HG03066 (cell line): ENCODE measurements around the gene CTDP1.
"Not testable (repeated sequence)": the region's sequence is repeated elsewhere in the genome, so short reads cannot be mapped to it uniquely, and the experiment has no call there.

Source experiments
- ATAC-seq: cut with Tn5 transposase; IDR thresholded peaks from one replicate; pipeline ENCODE4 v1.9.1; 2021; ENCODE audit warnings: low read depth; ENCODE audit not compliant: unreplicated experiment

The CTDP1 gene

GRCh38 chr18:79738041-79738461 is 58.4 kb downstream of the CTDP1 start:
- no peak for ATAC-seq

DNA sequence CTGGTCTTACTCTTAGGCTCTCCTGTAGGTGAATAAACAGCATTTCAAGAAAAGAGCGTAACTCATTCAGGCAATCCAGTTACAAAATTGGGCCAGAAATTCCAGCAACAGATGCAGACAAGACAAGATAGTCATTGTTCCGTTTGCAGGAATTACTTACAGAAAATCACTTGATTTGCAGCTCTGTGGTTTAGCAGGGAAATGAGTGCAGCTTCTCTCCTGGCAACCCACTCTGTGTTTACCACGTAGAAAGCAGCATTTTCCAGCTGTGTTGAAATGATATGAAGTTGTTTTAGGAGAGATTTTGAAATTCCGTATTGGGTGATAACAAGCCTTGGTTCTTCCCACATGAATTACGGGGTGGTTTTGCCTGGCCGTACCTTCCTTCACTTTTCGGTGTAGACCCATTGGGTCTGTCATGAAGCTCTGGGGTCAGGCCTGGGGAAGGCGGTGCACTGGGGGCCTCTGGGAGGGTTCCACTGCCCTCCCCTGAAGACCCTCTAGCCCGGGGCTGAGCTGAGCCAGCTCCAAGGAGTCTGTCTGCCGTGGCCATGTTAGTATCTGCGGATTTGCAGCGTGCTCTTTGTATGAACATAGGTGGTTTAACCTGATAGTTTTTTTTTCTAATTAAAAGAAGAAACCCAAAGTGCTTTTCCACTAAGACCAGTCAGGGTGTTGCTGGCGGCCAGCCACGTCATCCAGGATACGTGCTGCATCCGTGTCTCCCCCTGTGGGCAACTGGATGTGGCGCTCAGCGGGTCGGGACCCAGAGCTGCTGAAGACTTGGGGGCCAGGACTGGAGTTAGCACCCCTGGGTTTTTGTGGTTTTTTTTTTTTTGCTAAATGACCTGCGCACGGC is 59.2 kb downstream of the CTDP1 start:
- no peak for ATAC-seq

GRCh38 chr18:79739440-79739778 is 59.8 kb downstream of the CTDP1 start:
- no peak for ATAC-seq

DNA sequence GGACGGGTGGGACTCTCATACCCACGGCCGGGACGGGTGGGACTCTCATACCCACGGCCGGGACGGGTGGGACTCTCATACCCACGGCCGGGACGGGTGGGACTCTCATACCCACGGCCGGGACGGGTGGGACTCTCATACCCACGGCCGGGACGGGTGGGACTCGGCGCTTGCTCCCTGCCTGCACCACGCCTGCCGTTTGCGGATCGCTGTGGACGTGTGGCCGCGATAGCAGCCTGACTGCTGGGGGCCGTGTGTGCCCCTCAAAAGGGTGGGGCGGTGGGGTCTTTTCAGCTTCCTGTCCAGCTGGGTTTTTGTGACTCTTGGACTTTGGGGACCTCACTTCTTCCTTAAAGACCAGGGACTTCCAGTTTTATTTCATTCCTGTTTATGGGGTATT is 60.4 kb downstream of the CTDP1 start:
- ATAC-seq, result not testable (repeated sequence)

DNA sequence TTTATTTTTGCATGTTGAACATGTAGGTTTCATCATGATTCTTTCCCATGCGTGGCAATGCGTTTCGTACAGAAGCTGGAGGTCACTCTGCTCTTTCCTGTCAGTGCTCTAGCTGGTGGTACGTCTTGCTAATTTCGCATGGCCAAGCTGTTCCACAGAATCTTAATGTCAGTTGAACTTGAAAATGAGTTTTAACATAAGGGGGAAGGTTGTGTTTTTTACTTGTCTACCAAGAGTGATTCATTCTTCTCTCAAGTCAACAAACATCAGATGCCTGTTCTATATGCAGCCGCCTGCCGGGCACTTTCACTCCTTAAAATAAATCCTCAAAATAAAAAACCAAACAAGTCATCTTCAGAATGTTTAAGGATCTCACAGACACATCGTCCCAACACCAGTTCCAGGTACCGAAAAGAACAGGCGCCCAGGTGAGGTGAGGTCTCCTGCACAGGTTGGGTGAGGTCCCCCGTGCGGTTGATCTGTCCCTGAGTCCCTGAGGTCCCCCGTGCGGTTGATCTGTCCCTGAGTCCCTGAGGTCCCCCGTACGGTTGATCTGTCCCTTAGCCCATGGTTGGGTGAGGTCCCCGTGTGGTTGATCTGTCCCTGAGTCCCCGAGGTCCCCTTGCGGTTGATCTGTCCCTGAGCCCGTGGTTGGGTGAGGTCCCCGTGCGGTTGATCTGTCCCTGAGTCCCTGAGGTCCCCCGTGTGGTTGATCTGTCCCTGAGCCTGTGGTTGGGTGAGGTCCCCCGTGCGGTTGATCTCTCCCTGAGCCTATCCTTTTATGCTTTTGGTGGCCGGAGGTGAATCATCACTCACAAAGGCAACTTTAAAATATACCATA is 61.1 kb downstream of the CTDP1 start:
- ATAC-seq, result no peak

DNA sequence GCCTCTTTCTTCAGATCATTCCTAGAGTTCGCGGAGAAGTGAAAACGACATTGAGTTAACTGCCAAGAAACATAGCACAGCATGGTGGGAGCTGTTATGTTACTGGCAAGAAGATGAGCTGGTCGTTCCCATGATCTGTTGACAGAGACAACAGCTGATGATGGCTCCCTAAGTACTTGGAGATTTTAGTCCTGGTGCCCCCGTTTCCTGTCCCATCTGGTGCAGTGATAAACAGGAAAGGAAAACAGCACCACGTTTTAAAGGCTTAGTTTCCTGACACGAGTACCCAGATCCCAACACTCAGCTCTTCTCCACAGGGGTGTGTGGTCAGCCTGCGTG is 61.7 kb downstream of the CTDP1 start:
- ATAC-seq, result no peak

- ATAC-seq, result no peak
Measured at GRCh38 chr18:79742076-79742475, 62.5 kb downstream of the CTDP1 start.

DNA sequence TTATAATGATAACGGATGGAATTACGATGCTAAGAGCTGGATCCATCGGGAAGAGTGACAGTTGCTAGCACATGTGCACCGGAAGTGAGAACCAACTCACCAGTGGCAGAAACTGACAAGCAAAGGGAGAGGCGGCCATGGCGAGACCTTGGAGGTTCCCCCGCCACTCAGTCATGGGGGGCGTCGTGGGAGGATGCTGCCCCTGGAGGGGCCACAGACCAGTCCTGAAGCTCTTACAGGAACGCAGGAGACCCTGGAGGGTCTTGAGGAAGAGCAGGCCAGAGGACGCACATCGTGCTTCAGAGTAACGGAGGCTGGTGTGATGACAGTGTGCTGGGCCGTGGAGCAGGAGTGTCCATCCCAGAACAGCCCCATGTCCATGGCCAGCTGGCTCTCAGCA is 65.0 kb downstream of the CTDP1 start:
- ATAC-seq, result no peak

- ATAC-seq, result no peak
Measured at GRCh38 chr18:79746730-79747129, 67.1 kb downstream of the CTDP1 start.

- no peak for ATAC-seq
Measured at GRCh38 chr18:79747156-79747845, 67.7 kb downstream of the CTDP1 start.

GRCh38 chr18:79748321-79749180 is 68.9 kb downstream of the CTDP1 start:
- no peak for ATAC-seq

DNA sequence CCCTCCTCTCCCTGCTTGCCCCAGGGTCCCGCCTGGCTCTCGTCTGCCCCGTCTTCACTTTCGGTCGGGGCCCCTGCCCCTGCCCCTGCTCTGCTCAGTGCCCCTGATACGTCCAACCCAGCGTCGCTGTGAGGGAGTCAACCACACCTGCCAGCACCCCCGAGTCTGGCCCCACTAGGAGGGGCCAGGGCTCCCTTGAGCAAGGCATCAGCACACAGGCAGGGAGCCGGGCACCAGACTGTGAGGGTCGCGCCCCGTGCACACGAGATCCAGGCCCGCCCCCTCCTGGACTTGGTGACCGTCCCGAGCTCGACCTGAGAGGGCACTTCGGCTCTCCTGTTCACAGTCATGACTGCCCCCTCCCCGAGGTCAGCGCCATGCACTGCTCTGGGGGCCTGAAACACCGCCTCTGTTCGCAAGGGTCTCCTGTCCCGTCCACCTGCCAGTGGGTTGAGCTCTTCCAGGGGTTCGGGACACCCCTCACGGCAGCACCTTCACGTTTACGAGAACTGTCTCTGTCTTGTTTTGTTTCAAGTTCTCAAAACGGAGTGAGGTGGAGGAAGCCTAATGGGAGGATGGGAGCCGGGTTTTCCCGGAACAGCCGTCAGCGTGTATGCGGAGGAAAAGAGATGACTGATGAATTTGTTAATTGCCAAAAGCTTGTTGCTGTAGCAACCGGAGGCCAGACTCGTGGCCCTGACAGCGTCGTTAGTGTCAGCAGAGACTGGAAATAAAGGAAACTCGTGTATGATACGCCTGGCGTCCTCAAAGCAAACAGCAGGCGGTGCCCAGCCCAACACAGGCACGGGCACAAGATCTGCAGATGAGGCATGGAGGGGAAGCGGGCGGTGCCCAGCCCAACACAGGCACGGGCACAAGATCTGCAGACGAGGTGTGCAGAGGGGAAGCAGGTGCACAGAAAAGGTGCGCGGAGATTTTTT is 69.9 kb downstream of the CTDP1 start:
- no peak for ATAC-seq

DNA sequence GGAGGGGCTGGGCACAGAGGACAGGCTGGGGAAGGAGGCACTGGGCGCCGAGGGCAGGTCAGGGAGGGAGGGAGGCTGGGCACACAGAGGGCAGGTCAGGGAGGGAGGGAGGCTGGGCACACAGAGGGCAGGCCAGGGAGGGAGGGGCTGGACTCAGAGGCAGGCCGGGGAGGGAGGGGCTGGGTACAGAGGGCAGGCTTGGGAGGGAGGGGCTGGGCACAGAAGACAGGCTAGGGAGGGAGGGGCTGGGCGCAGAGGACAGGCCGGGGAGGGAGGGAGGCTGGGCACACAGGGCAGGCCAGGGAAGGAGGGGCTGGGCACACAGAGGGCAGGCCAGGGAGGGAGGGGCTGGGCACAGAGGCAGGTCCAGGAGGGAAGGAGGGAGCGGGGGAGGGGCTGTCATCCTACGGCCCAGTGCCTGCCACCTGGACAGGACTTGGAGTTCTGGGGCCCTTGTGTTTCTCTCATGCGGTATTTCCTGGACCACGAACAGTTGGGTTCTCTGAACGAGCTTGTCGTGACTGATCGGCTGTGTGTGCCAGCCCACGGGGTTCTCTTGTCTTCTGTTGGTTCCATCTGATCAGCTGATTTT is 71.5 kb downstream of the CTDP1 start:
- no peak for ATAC-seq

DNA sequence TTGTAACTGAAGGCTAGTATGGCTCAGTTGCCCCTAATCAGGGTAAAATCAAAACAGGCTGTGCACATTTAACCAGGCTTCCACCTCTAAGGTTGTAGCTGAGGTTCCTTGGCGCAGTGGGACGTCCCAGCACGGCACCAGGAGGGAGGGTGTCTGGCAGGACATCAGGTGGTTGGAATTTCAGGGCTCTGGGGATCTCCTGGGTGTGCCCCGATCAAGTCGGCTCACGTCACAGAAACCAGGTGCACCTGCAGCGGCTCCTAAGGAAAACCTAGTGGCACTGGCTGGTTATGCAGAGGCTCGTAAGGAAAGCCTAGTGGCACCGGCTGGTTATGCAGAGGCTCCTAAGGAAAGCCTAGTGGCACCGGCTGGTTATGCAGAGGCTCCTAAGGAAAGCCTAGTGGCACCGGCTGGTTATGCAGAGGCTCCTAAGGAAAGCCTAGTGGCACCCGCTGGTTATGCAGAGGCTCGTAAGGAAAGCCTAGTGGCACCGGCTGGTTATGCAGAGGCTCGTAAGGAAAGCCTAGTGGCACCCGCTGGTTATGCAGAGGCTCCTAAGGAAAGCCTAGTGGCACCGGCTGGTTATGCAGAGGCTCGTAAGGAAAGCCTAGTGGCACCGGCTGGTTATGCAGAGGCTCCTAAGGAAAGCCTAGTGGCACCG is 72.4 kb downstream of the CTDP1 start:
- not testable (repeated sequence) for ATAC-seq

DNA sequence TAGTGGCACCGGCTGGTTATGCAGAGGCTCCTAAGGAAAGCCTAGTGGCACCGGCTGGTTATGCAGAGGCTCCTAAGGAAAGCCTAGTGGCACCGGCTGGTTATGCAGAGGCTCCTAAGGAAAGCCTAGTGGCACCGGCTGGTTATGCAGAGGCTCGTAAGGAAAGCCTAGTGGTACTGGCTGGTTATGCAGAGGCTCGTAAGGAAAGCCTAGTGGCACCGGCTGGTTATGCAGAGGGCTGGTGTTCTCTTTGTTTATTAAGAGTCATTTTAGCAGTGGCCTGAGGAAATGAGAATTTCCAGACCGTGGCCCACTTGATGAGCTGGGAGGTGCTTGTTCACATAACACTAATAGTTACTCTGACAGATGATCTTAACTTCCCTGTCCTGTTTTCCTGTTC is 73.3 kb downstream of the CTDP1 start:
- ATAC-seq, result not testable (repeated sequence)

DNA sequence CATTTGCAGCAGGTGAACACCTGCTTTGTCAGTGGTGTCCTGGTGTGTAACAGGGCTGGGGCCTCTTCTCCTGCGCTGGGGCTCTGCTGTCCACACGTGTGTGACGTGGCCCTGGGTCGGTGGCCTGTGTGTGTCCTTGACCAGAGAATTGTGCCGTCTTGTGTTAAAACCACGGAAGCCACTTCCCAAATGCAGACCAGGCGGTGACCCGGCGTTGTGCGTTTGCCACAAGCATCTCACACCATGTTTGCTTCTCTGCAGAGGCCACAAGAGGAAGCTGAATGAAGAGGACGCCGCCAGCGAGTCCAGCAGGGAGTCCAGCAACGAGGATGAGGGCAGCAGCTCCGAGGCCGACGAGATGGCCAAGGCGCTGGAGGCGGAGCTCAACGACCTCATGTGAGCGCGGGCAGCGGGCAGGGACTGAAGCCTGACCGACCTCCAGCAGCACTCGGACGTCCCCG is 73.8 kb downstream of the CTDP1 start:
- no peak for ATAC-seq

GRCh38 chr18:79754022-79754761 is 74.6 kb downstream of the CTDP1 start:
- ATAC-seq, result no peak
